Right ventricle myocardium superior (tissue), 1 donor: ENCODE measurements around the gene TNRC18. TPM values are rescaled to one million over a fixed set of nuclear protein-coding genes. Genes with fewer than 3 reads are reported as not detected.

ENCODE experiments used
- ATAC-seq: fragments of 200-7000 bp; cut with Tn5 transposase; one replicate; pipeline ENCODE4 v1.9.1; 2020; ENCODE audit warnings: mild to moderate bottlenecking; ENCODE audit not compliant: poor library complexity
- DNase-seq: peaks from one replicate; pipeline ENCODE4 v3.0.0-alpha.2; 2020
- intact Hi-C: fragments of 100-400 bp; cut with DNase I; formaldehyde crosslinking; loops from one replicate; pipeline ENCODE4 v1.11.2; 2022
- total RNA-seq: library from RNA; stranded (reverse); fragmentation: NEBNext Ultra II Directional; extraction: Animal tissue kit (Norgen Biotek cat#: 25700); gene quantifications from one replicate; pipeline ENCODE4 v1.2.1, GENCODE V29; 2021
- donor health status: DM: no; HTN: yes; CAD: no; lungs with severe emphysema.

The TNRC18 gene
- total RNA-seq, 1 donor from 2014 or later: 29.5 TPM

GRCh38 chr7:5418285-5418582 is 5.4 kb downstream of the TNRC18 start:
- intact Hi-C loops: no loop called here
- ATAC-seq: no peak

GRCh38 chr7:5417106-5418071 is 6.2 kb downstream of the TNRC18 start:
- no peak for DNase-seq
- intact Hi-C loops: no loop called here
- ATAC-seq: no peak

More at GRCh38 chr7:5418285-5418582, 5.4 kb downstream of the TNRC18 start:
- DNase-seq: no peak

DNA sequence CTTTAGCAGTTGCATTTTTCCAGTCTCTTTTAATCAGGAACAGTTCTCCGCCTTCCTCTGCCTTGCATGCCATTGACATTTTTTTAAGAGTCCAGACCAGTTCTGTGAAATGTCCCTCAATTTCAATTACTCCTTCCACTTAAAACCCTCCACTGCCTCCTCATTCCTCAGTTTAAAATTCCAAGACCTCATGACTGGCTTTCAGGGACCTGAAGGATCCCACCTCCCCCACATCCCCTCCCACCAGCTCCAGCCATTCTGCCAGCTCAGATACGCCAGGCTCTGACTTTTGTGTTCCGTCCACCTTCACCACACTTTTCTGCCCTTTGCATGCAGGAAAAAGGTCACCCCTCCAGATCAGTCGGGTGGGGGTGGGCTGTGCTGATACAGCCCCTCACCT is 8.7 kb downstream of the TNRC18 start:
- intact Hi-C loops: no loop called here

GRCh38 chr7:5413449-5413786 is 10.2 kb downstream of the TNRC18 start:
- no peak for ATAC-seq
- no peak for DNase-seq
- intact Hi-C loops: no loop called here

More for the DNA sequence above, 8.7 kb downstream of the TNRC18 start:
- DNase-seq (no peak), ATAC-seq (no peak)

DNA sequence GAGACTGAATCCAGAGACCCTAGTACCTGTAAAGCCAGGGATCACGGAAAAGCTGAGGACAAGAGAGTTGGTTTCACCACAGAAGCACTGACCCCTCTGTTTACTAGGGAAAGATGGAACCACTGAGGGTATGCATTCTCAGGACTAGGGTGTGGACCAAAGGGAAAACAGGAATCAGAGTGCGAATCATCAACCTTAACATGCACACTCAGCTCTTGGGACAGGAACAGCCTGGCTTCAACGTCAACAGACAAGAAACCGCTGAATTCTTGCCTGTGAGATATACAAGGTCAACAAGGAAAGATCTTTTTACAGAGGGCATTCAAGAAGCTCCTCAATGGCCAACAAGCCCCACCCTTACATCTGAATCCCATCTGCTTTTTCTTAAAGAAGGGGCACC is 14.9 kb downstream of the TNRC18 start:
- intact Hi-C loops: no loop called here
- ATAC-seq (no peak), DNase-seq (no peak)

DNA sequence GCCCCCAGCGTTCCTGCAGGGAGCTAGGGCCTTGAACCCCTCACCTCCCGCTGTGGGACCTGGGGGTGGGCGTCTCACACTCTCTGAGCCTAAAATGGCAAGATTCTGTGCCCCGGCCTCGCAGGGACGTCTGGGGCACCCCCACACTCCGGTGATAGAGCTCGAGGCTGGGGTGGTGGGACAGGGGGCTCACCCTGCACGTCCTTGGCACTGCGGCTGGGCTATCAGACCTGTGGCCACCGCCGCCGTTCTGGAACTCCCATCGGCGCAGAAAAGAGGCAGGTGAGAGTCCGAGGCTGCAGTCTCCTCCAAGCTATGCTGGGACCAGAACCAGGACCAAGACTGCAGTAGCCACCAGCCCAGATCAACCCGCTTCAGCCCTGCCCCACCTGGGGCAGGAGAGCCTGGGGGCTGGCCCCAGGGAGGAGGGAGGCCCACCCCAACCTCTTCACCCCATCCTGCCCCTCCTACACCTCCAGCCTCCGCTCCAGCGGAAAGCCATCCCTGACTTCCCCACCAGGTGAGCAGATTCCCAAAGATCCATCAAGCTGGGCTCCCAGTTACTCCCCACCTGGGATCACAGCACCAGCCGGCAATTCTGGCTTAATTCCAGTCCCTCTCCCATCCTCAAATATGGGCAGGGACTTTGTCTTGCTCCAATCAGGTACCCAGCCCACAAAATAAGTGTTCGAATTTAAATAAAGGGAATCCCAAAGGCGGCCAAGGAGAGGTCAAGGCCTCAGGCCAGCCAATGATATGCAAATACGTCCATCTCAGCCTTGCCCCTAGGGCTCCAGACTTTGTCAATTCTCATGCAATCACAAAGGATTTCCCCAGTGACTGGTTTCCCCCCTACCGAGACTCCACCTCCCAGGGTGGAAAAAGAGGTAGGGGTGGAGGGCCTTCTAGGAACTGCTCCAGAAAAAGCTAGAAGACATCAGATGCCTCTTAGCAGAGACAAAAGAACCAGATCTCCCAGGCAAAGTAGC is 16.4 kb downstream of the TNRC18 start:
- no peak for DNase-seq
- intact Hi-C loops: no loop called here
- ATAC-seq: no peak

GRCh38 chr7:5404421-5404826 is 19.2 kb downstream of the TNRC18 start:
- intact Hi-C loops: no loop called here
- DNase-seq (no peak), ATAC-seq (no peak)

GRCh38 chr7:5403442-5403841 is 20.2 kb downstream of the TNRC18 start:
- intact Hi-C loops: no loop called here
- ATAC-seq: no peak
- no peak for DNase-seq

DNA sequence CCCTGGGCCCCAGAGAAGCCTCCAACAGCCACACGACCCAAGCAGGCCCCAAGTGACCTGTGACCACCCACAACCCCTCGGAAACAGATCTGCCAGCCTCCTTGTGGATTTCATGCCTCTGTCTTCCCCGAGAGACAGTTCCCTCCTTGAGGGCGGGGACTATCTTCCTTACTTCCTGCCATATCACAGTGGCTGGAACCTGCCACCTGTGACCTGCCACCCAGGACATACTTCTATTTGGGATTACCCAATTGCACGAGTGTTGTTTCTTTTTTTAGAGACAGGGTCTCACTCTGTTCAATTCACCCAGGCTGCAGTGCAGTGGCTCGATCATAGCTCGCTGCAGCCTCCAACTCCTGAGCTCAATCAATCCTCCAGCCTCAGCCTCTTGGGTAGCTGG is 25.9 kb downstream of the TNRC18 start:
- DNase-seq (no peak), ATAC-seq (no peak)
- intact Hi-C loops: no loop called here

GRCh38 chr7:5396999-5397663 is 26.5 kb downstream of the TNRC18 start:
- intact Hi-C loops: no loop called here
- DNase-seq (peak; percentile 95), ATAC-seq (peak; percentile 92)

GRCh38 chr7:5396542-5396941 is 27.1 kb downstream of the TNRC18 start:
- ATAC-seq (peak; percentile 43), DNase-seq (no peak)
- intact Hi-C loops: no loop called here

DNA sequence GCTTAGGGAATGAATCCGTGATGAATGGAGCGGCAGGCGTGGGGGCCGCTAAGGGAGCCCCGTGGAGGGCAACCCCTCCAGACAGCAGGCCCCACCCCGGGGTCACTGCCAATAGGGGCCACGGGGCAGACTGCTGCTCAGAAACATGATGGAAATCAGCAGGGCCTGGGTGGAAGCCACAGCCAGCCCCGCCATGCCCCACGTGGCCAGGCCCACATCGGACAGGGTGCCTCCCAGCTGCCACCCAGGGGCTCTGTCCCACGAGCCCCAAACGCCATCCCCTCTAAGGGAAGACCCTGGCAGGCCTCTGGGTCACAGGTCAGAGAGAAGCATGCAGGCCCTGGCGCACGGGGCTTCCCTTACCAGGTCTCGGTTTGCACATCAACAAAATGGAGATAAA is 28.4 kb downstream of the TNRC18 start:
- ATAC-seq (no peak), DNase-seq (no peak)
- intact Hi-C loops: no loop called here

- ATAC-seq (no peak), DNase-seq (no peak)
- intact Hi-C loops: no loop called here
Observed at GRCh38 chr7:5394264-5395105, 29.1 kb downstream of the TNRC18 start.

DNA sequence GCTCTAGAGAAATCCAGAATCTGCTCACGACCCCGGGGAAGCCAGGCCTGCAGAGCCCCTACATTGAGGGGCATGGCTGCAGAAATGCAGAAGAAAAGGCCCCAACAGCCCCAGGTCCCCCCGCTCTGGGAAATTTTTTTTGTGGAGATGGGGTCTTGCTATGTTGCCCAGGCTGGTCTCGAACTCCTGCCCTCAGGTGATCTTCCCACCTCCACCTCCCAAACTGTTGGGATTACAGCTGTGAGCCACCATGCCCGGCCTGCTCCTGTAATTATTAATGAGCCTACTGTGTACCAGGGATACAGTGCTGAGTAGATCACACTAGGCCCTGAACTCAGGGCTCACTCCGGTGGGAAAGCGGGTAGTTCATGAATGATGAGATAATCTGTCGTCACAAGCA is 29.9 kb downstream of the TNRC18 start:
- intact Hi-C loops: no loop called here
- ATAC-seq (no peak), DNase-seq (no peak)

DNA sequence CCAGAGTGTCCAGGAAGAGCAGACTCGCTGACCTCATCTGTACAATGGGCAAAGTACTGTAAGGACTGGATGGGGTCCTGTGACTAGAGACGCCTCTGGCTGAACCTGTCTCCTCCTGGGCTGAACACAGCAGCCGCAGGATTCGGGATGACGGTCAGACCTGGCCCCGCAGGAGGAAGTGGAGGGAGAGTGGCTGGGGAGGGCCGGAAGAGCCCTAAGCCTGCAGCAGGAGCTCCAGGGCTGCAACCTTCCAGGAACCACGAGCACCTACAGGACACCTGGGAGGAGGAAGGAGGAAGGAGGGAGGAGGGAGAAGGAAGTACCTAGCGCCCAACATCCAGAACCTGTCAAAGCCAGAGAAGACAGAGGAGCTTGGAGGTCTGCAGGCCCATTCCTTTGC is 30.3 kb downstream of the TNRC18 start:
- DNase-seq (no peak), ATAC-seq (no peak)
- intact Hi-C loops: no loop called here

DNA sequence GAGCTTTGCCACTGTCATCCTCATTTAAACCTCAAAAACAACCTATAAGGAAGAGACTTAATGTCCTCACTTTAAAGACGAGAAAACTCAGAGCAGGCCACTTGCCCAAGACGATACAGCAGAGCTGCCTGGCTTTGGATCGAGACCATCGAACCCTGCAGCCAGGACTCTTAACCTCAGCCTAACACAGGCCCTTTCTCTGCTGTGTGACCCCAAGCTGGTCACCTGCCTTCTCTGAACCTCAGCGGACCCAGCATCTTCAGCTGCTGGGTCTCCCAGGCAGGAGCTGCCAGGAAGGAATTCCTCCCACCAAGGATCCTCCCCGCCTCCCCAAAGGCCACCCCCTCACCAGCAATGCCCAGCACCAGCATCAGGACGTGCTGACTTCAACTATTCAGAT is 32.7 kb downstream of the TNRC18 start:
- intact Hi-C loops: no loop called here
- DNase-seq (no peak), ATAC-seq (no peak)

GRCh38 chr7:5388905-5389433 is 34.7 kb downstream of the TNRC18 start:
- ATAC-seq (no peak), DNase-seq (no peak)
- intact Hi-C loops: no loop called here

GRCh38 chr7:5388273-5388901 is 35.2 kb downstream of the TNRC18 start:
- no peak for DNase-seq
- ATAC-seq: no peak
- intact Hi-C loops: no loop called here
